ENCODE measurements around the gene SLC38A9. TPM values are rescaled to one million over a fixed set of nuclear protein-coding genes. Genes with fewer than 3 reads are reported as not detected.

SLC38A9 gene
- total RNA-seq, 1 donor from 2014 or later = 36.6 TPM

GRCh38 chr5:55622460-55622859 is 89.7 kb downstream of the SLC38A9 start:
- no peaks in the 10 kb centered on the region for H3K27me3 Mint-ChIP-seq
- peaks cover 38% of the 10 kb centered on the region for H3K4me1 Mint-ChIP-seq (ENCODE audit: unreplicated experiment)
- no peaks in the 10 kb centered on the region for H3K9me3 Mint-ChIP-seq
- no peak overlapping the region for H3K27ac Mint-ChIP-seq
- no peak for TF ChIP-seq CTCF (conservative IDR thresholded peaks at IDR 0.05)
- no peak for DNase-seq (ENCODE audit: extremely low spot score, unreplicated experiment)
- H3K36me3 Mint-ChIP-seq = no peaks in the 10 kb centered on the region
- H3K4me3 Mint-ChIP-seq = no peak overlapping the region

GRCh38 chr5:55621229-55621628 is 90.9 kb downstream of the SLC38A9 start:
- H3K9me3 Mint-ChIP-seq = no peaks in the 10 kb centered on the region
- DNase-seq (ENCODE audit: extremely low spot score, unreplicated experiment) = no peak
- no peaks in the 10 kb centered on the region for H3K27me3 Mint-ChIP-seq
- no peak overlapping the region for H3K27ac Mint-ChIP-seq
- H3K36me3 Mint-ChIP-seq = no peaks in the 10 kb centered on the region
- no peak for TF ChIP-seq CTCF (conservative IDR thresholded peaks at IDR 0.05)
- H3K4me1 Mint-ChIP-seq (ENCODE audit: unreplicated experiment) = peaks cover 29% of the 10 kb centered on the region
- H3K4me3 Mint-ChIP-seq = no peak overlapping the region

- no peaks in the 10 kb centered on the region for H3K27me3 Mint-ChIP-seq
- no peaks in the 10 kb centered on the region for H3K36me3 Mint-ChIP-seq
- H3K27ac Mint-ChIP-seq = no peak overlapping the region
- H3K4me3 Mint-ChIP-seq = no peak overlapping the region
- peaks cover 27% of the 10 kb centered on the region for H3K4me1 Mint-ChIP-seq (ENCODE audit: unreplicated experiment)
- DNase-seq (ENCODE audit: extremely low spot score, unreplicated experiment) = no peak
- TF ChIP-seq CTCF (conservative IDR thresholded peaks at IDR 0.05) = no peak
- H3K9me3 Mint-ChIP-seq = no peaks in the 10 kb centered on the region
Observed at GRCh38 chr5:55620766-55621160, 91.4 kb downstream of the SLC38A9 start.

GRCh38 chr5:55620009-55620765 is 91.9 kb downstream of the SLC38A9 start:
- Mint-ChIP-seq H3K36me3 (no peaks in the 10 kb centered on the region), H3K27me3 (no peaks in the 10 kb centered on the region), H3K4me1 (ENCODE audit: unreplicated experiment) (peaks cover 22% of the 10 kb centered on the region), H3K27ac (no peak overlapping the region), H3K9me3 (no peaks in the 10 kb centered on the region), H3K4me3 (no peak overlapping the region)
- DNase-seq (ENCODE audit: extremely low spot score, unreplicated experiment) = no peak
- no peak for TF ChIP-seq CTCF (conservative IDR thresholded peaks at IDR 0.05)

- no peaks in the 10 kb centered on the region for H3K36me3 Mint-ChIP-seq
- no peaks in the 10 kb centered on the region for H3K9me3 Mint-ChIP-seq
- no peaks in the 10 kb centered on the region for H3K27me3 Mint-ChIP-seq
- H3K27ac Mint-ChIP-seq = no peak overlapping the region
- TF ChIP-seq CTCF (conservative IDR thresholded peaks at IDR 0.05) = no peak
- peaks cover 20% of the 10 kb centered on the region for H3K4me1 Mint-ChIP-seq (ENCODE audit: unreplicated experiment)
- no peak for DNase-seq (ENCODE audit: extremely low spot score, unreplicated experiment)
- H3K4me3 Mint-ChIP-seq = no peak overlapping the region
Observed at GRCh38 chr5:55618318-55618717, 93.8 kb downstream of the SLC38A9 start.

All from type B pancreatic cell (in vitro differentiated cells).